A549 (cell line): ENCODE data around the gene STXBP2.

ENCODE experiments used
- ATOH8 ChIP-seq: fragments of 250-450 bp; sonication (Bioruptor Pico); IDR thresholded peaks from 2 replicates; pipeline ENCODE4 v1.5.0; 2020; ENCODE audit warnings: low read depth, mild to moderate bottlenecking, moderate library complexity
- BHLHE40 ChIP-seq: IDR thresholded peaks from 2 replicates; pipeline ENCODE4 v1.6.1; 2012; ENCODE audit warnings: low read depth, low read length, inconsistent platforms
- CHD2 ChIP-seq: fragments of 150-350 bp; IDR thresholded peaks from 2 replicates; pipeline ENCODE4 v1.6.1; 2014; ENCODE audit warnings: low read length; ENCODE audit not compliant: partially characterized antibody
- CTCF ChIP-seq: fragments of >200 bp; sonication (Bioruptor Twin); formaldehyde crosslinking; IDR thresholded peaks from 3 replicates; pipeline ENCODE4 v1.5.1; 2016
- ESRRA ChIP-seq: fragments of 150-350 bp; IDR thresholded peaks from 2 replicates; pipeline ENCODE4 v1.6.1; 2014; ENCODE audit warnings: mild to moderate bottlenecking, low read length, borderline replicate concordance
- HES2 ChIP-seq: fragments of >200 bp; sonication (Bioruptor Twin); formaldehyde crosslinking; IDR thresholded peaks from 2 replicates; pipeline ENCODE4 v1.6.1; 2016
- HEYL ChIP-seq: fragments of 250-450 bp; sonication (Bioruptor Pico); IDR thresholded peaks from 2 replicates; pipeline ENCODE4 v1.8.0; 2021; ENCODE audit warnings: mild to moderate bottlenecking, moderate library complexity
- KDM1A ChIP-seq: fragments of 200-600 bp; sonication (generic); IDR thresholded peaks from 2 replicates; pipeline ENCODE4 v1.6.1; 2016; ENCODE audit warnings: low read depth, mild to moderate bottlenecking
- MAX ChIP-seq: IDR thresholded peaks from 2 replicates; pipeline ENCODE4 v1.6.1; 2012
- PBX3 ChIP-seq: IDR thresholded peaks from 2 replicates; pipeline ENCODE4 v1.6.1; 2012
- POLR2A ChIP-seq: IDR thresholded peaks from 2 replicates; pipeline ENCODE4 v1.6.1; 2012; ENCODE audit warnings: mild to moderate bottlenecking, low read length
- RNF2 ChIP-seq: fragments of 200-600 bp; sonication (generic); IDR thresholded peaks from 2 replicates; pipeline ENCODE4 v1.6.1; 2016; ENCODE audit warnings: low read depth, mild to moderate bottlenecking, antibody characterized with exemption, moderate library complexity, borderline replicate concordance
- TFCP2L1 ChIP-seq: fragments of 250-450 bp; sonication (Bioruptor Pico); IDR thresholded peaks from 2 replicates; pipeline ENCODE4 v1.5.0; 2021; ENCODE audit warnings: mild to moderate bottlenecking
- USF2 ChIP-seq: fragments of 450-650 bp; IDR thresholded peaks from 2 replicates; pipeline ENCODE4 v1.6.1; 2014; ENCODE audit warnings: antibody characterized with exemption

- TF ChIP-seq RNF2: no peak
- no peak for TF ChIP-seq ATOH8 (CRISPR knock-in tag)
- no peak for TF ChIP-seq HEYL (CRISPR knock-in tag)
- no peak for TF ChIP-seq USF2
- no peak for TF ChIP-seq TFCP2L1 (CRISPR knock-in tag)
- TF ChIP-seq CTCF: no peak
- TF ChIP-seq ESRRA: no peak
- TF ChIP-seq HES2: no peak
- no peak for TF ChIP-seq POLR2A
- no peak for TF ChIP-seq PBX3
- TF ChIP-seq KDM1A: no peak
- TF ChIP-seq CHD2: no peak
- no peak for TF ChIP-seq MAX
- TF ChIP-seq BHLHE40: no peak
Observed at GRCh38 chr19:7654401-7654800, 17.5 kb downstream of the STXBP2 start.
